ENCODE results near the gene CWC27.

GRCh38 chr5:65055938-65056337 is 287.2 kb downstream of the CWC27 start:
- TF ChIP-seq FOXK2 (IDR thresholded peaks at IDR 0.05) = no peak
- TF ChIP-seq TARDBP (IDR thresholded peaks at IDR 0.05) = no peak
- no peak for TF ChIP-seq ZNF384 (IDR thresholded peaks at IDR 0.05)
- no peak for TF ChIP-seq SP1 (IDR thresholded peaks at IDR 0.05)
- TF ChIP-seq ELF4 (IDR thresholded peaks at IDR 0.05) = no peak
- no peak for TF ChIP-seq FOXM1 (IDR thresholded peaks at IDR 0.05; ENCODE audit: borderline replicate concordance)
- no peak for TF ChIP-seq BHLHE40 (IDR thresholded peaks at IDR 0.05; ENCODE audit: borderline replicate concordance)
- no peak for TF ChIP-seq SUZ12 (IDR thresholded peaks at IDR 0.05)
- no peak for TF ChIP-seq FOXA1 (IDR thresholded peaks at IDR 0.05)
- no peak for TF ChIP-seq PKNOX1 (IDR thresholded peaks at IDR 0.05)
- TF ChIP-seq LEF1 (IDR thresholded peaks at IDR 0.05; ENCODE audit: borderline replicate concordance) = no peak

All from HEK293T (cell line).